ENCODE data around the gene CFAP410. TPM values are rescaled to one million over a fixed set of nuclear protein-coding genes. Genes with fewer than 3 reads are reported as not detected.

The CFAP410 gene
- total and polyA plus RNA-seq, 2 experiments from 2014 or later: 17.0 to 19.8 TPM

- in situ Hi-C loops (cut with MboI): no loop called here
Observed at GRCh38 chr21:44366586-44367211, 27.5 kb upstream of the CFAP410 start.

DNA sequence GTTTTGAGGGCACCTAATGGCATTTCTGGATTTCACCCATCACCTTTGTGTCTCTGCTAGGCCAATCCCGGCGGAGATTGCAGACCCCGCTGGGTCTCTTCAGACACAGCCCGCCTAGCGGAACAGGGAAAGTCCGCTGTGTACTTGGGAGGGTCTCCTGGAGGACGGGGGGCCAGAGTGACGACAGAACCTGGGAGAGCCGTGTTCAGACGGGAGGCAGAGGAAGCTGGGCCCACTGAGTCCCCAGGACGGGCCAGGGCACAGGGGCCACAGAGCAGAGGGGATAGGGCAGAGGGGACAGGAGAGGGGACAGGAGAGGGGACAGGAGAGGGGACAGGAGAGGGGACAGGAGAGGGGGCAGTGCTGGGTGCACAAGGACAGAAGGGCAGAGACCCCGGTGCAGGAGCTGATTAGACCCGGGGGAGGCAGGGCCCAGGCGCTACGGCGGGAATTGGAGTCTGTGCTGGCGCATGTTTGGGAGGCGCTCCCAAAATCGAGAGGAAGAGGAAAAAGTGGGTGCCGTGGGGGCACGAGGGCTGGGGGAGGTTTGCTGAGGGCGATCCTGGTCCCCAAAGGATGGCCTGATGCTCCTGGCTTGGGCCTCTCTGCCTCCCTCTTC is 26.9 kb upstream of the CFAP410 start:
- Histone ChIP-seq H3K36me3 (ENCODE audit: low read depth) (no peaks in the 10 kb centered on the region), H3K4me1 (ENCODE audit: insufficient read depth) (no peaks in the 10 kb centered on the region), H3K9me3 (ENCODE audit: low read depth) (no peaks in the 10 kb centered on the region), H3K9ac (no peak overlapping the region), H3K79me2 (ENCODE audit: insufficient read depth) (no peaks in the 10 kb centered on the region), H3K27me3 (replicated peaks; ENCODE audit: insufficient read depth) (no peaks in the 10 kb centered on the region; the same call in 1 of the 2 replicates), H3K9me2 (ENCODE audit: insufficient read depth) (no peaks in the 10 kb centered on the region), H3K27ac (no peak overlapping the region), H3F3A (ENCODE audit: insufficient read depth) (no peaks in the 10 kb centered on the region), H3K4me2 (ENCODE audit: unreplicated experiment) (no peak overlapping the region), H3K4me3 (no peak overlapping the region), H4K20me1 (ENCODE audit: insufficient read depth) (no peaks in the 10 kb centered on the region), H2AFZ (no peak overlapping the region)
- in situ Hi-C loops (cut with MboI): no loop called here
- no peak for TF ChIP-seq EZH2 (IDR thresholded peaks at IDR 0.05; ENCODE audit: insufficient read depth, poor library complexity, severe bottlenecking)
- TF ChIP-seq EZH2phosphoT487 (IDR thresholded peaks at IDR 0.05; ENCODE audit: insufficient read depth, low read depth): no peak
- WGBS, 2 experiments (ENCODE audit: low coverage in 1 of 2, low lambda C conversion rate in 2 of 2, missing lambda C conversion rate in 2 of 2): 52% methylated on average over 11 to 22 of the region's 22 CpGs
- no peak for DNase-seq

More at GRCh38 chr21:44366586-44367211, 27.5 kb upstream of the CFAP410 start:
- Histone ChIP-seq H3K4me1 (ENCODE audit: insufficient read depth) (no peaks in the 10 kb centered on the region), H3K4me3 (no peak overlapping the region), H3K4me2 (ENCODE audit: unreplicated experiment) (no peak overlapping the region), H3K27me3 (replicated peaks; ENCODE audit: insufficient read depth) (no peaks in the 10 kb centered on the region; the same call in 1 of the 2 replicates), H3K36me3 (ENCODE audit: low read depth) (no peaks in the 10 kb centered on the region), H2AFZ (no peak overlapping the region), H4K20me1 (ENCODE audit: insufficient read depth) (no peaks in the 10 kb centered on the region), H3K9ac (no peak overlapping the region), H3K9me2 (ENCODE audit: insufficient read depth) (no peaks in the 10 kb centered on the region), H3F3A (ENCODE audit: insufficient read depth) (no peaks in the 10 kb centered on the region), H3K79me2 (ENCODE audit: insufficient read depth) (no peaks in the 10 kb centered on the region), H3K27ac (no peak overlapping the region), H3K9me3 (ENCODE audit: low read depth) (no peaks in the 10 kb centered on the region)
- 71 to 76% methylated on average over 26 to 28 of the region's 28 CpGs for WGBS, 2 experiments (ENCODE audit: low coverage in 1 of 2, low lambda C conversion rate in 2 of 2, missing lambda C conversion rate in 2 of 2)
- DNase-seq: no peak
- no peak for TF ChIP-seq EZH2phosphoT487 (IDR thresholded peaks at IDR 0.05; ENCODE audit: insufficient read depth, low read depth)
- TF ChIP-seq EZH2 (IDR thresholded peaks at IDR 0.05; ENCODE audit: insufficient read depth, poor library complexity, severe bottlenecking): no peak

DNA sequence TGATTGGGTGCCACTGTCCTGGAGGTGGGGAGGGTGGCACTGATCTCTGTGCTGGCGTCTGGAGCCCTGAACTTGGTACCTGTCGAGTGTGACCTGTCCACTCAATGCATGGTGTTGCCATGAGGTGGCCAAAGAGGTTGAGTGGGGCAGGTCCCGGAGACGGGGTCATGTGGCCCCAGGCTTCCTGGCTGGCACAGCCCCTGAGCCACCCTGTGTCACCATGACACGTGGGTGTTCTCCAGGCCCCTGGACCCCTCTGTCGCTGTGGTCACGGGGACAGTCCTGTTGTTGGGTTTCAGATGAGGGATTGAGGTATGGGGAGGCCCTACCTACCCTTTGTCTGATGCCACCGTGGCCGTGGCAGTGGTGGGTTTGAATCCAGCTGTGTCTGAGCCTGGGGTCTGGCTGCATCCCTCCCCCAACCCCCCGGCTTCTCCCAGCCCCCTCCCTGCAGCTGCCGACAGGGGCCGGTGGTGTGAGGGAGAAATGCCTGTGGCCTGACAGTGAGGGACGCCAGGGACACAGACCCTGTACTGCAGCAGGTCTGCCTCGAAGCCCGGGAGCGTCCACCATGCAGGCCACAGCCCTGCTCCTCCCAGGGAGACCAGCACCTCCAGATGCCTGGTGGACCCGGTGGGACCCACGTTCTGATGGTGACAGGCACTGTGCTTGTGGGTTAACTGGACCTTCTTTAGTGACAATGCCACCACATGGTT is 26.2 kb upstream of the CFAP410 start:
- no peaks in the 10 kb centered on the region; the same call in 1 of the 2 replicates for H3K27me3 ChIP-seq (replicated peaks; ENCODE audit: insufficient read depth)
- H3K9me2 ChIP-seq (ENCODE audit: insufficient read depth): no peaks in the 10 kb centered on the region
- DNase-seq: no peak
- H4K20me1 ChIP-seq (ENCODE audit: insufficient read depth): no peaks in the 10 kb centered on the region
- no peak overlapping the region for H3K4me3 ChIP-seq
- no peaks in the 10 kb centered on the region for H3K9me3 ChIP-seq (ENCODE audit: low read depth)
- H3K9ac ChIP-seq: no peak overlapping the region
- 39 to 47% methylated on average over 14 to 16 of the region's 18 CpGs for WGBS, 2 experiments (ENCODE audit: low coverage in 1 of 2, low lambda C conversion rate in 2 of 2, missing lambda C conversion rate in 2 of 2)
- H3K79me2 ChIP-seq (ENCODE audit: insufficient read depth): no peaks in the 10 kb centered on the region
- in situ Hi-C loops (cut with MboI): no loop called here
- H2AFZ ChIP-seq: no peak overlapping the region
- H3K27ac ChIP-seq: no peak overlapping the region
- no peaks in the 10 kb centered on the region for H3K36me3 ChIP-seq (ENCODE audit: low read depth)
- H3K4me1 ChIP-seq (ENCODE audit: insufficient read depth): no peaks in the 10 kb centered on the region
- no peaks in the 10 kb centered on the region for H3F3A ChIP-seq (ENCODE audit: insufficient read depth)
- H3K4me2 ChIP-seq (ENCODE audit: unreplicated experiment): no peak overlapping the region
- TF ChIP-seq EZH2 (IDR thresholded peaks at IDR 0.05; ENCODE audit: insufficient read depth, poor library complexity, severe bottlenecking) (no peak), EZH2phosphoT487 (IDR thresholded peaks at IDR 0.05; ENCODE audit: insufficient read depth, low read depth) (no peak)

- no peaks in the 10 kb centered on the region for H3K9me2 ChIP-seq (ENCODE audit: insufficient read depth)
- H3K36me3 ChIP-seq (ENCODE audit: low read depth): no peaks in the 10 kb centered on the region
- 39 to 45% methylated on average over 20 to 22 of the region's 22 CpGs for WGBS, 2 experiments (ENCODE audit: low coverage in 1 of 2, low lambda C conversion rate in 2 of 2, missing lambda C conversion rate in 2 of 2)
- H3F3A ChIP-seq (ENCODE audit: insufficient read depth): no peaks in the 10 kb centered on the region
- no peak overlapping the region for H3K4me3 ChIP-seq
- TF ChIP-seq EZH2 (IDR thresholded peaks at IDR 0.05; ENCODE audit: insufficient read depth, poor library complexity, severe bottlenecking): no peak
- TF ChIP-seq EZH2phosphoT487 (IDR thresholded peaks at IDR 0.05; ENCODE audit: insufficient read depth, low read depth): no peak
- no peak overlapping the region for H3K27ac ChIP-seq
- H3K9me3 ChIP-seq (ENCODE audit: low read depth): no peaks in the 10 kb centered on the region
- no peaks in the 10 kb centered on the region for H3K4me1 ChIP-seq (ENCODE audit: insufficient read depth)
- no peaks in the 10 kb centered on the region for H3K79me2 ChIP-seq (ENCODE audit: insufficient read depth)
- H3K9ac ChIP-seq: no peak overlapping the region
- no peak overlapping the region for H2AFZ ChIP-seq
- DNase-seq: no peak
- H3K27me3 ChIP-seq (replicated peaks; ENCODE audit: insufficient read depth): no peaks in the 10 kb centered on the region; the same call in 1 of the 2 replicates
- no peaks in the 10 kb centered on the region for H4K20me1 ChIP-seq (ENCODE audit: insufficient read depth)
- H3K4me2 ChIP-seq (ENCODE audit: unreplicated experiment): no peak overlapping the region
- in situ Hi-C loops (cut with MboI): no loop called here
Observed at GRCh38 chr21:44364151-44365053, 25.2 kb upstream of the CFAP410 start.
